Fibroblast of lung (primary cell): ENCODE data around the gene STK32B. TPM values are rescaled to one million over a fixed set of nuclear protein-coding genes. Genes with fewer than 3 reads are reported as not detected.

ENCODE experiments used
- DNase-seq, 2 donors: peaks; one replicate each; pipeline versions ENCODE4 v3.0.0 to v3.0.0-alpha.2; 2010; ENCODE audit warnings: low read depth in 2 of 2
- H2AFZ ChIP-seq: 2 replicates; pipeline ENCODE4 v1.5.1; 2012; ENCODE audit warnings: low read length, control low read depth, inconsistent platforms
- H3K27ac ChIP-seq: 2 replicates; pipeline ENCODE4 v1.5.1; 2011; ENCODE audit warnings: low read length, control low read depth; ENCODE audit not compliant: insufficient read depth
- H3K27me3 ChIP-seq: 2 replicates; pipeline ENCODE4 v1.5.1; 2011; ENCODE audit warnings: mild to moderate bottlenecking, low read length; ENCODE audit not compliant: control insufficient read depth, insufficient read depth
- H3K36me3 ChIP-seq: 2 replicates; pipeline ENCODE4 v1.5.1; 2011; ENCODE audit warnings: low read length; ENCODE audit not compliant: control insufficient read depth, insufficient read depth
- H3K4me1 ChIP-seq: 2 replicates; pipeline ENCODE4 v1.5.1; 2011; ENCODE audit warnings: low read length; ENCODE audit not compliant: control insufficient read depth, insufficient read depth; ENCODE audit errors: extremely low read depth
- H3K4me2 ChIP-seq: 2 replicates; pipeline ENCODE4 v1.5.1; 2011; ENCODE audit warnings: low read length, control low read depth; ENCODE audit not compliant: insufficient read depth; ENCODE audit errors: extremely low read depth
- H3K4me3 ChIP-seq, 4 experiments: fragments of 200-600 bp in 1 of 4; sonication (generic) in 1 of 4; replicated peaks in 1 of 4; 2 replicates each; pipeline ENCODE4 v1.5.1; 2011 to 2016; ENCODE audit warnings: low read length in 4 of 4, low read depth in 3 of 4, mild to moderate bottlenecking in 3 of 4, control low read depth in 2 of 4, inconsistent platforms in 1 of 4, mixed read lengths in 1 of 4; ENCODE audit not compliant: insufficient read depth in 1 of 4; ENCODE audit errors: control extremely low read depth in 1 of 4
- H3K79me2 ChIP-seq: 2 replicates; pipeline ENCODE4 v1.5.1; 2012; ENCODE audit warnings: mild to moderate bottlenecking, low read length, inconsistent platforms; ENCODE audit not compliant: control insufficient read depth, insufficient read depth
- H3K9ac ChIP-seq: 2 replicates; pipeline ENCODE4 v1.5.1; 2011; ENCODE audit warnings: mild to moderate bottlenecking, low read length, control low read depth; ENCODE audit not compliant: insufficient read depth
- H3K9me3 ChIP-seq: 2 replicates; pipeline ENCODE4 v1.5.1; 2012; ENCODE audit warnings: low read depth, low read length; ENCODE audit not compliant: control insufficient read depth, insufficient read depth
- H4K20me1 ChIP-seq: 2 replicates; pipeline ENCODE4 v1.5.1; 2011; ENCODE audit warnings: low read length; ENCODE audit not compliant: control insufficient read depth, insufficient read depth; ENCODE audit errors: extremely low read depth
- EZH2 ChIP-seq: IDR thresholded peaks from 2 replicates; pipeline ENCODE4 v1.5.1; 2012; ENCODE audit warnings: low read length, control low read depth, mild to moderate bottlenecking; ENCODE audit errors: missing control alignments
- polyA plus RNA-seq, 2 donors: library from polyadenylated mRNA; depleted of rRNA in 1 of 2; stranded (reverse) in 1 of 2; unstranded in 1 of 2; fragments of >200 nt; gene quantifications; 2 replicates each; pipeline ENCODE4 v1.2.1, GENCODE V29; 2011 to 2012; ENCODE audit warnings: missing spikeins in 1 of 2
- total RNA-seq: library from RNA; depleted of rRNA; stranded (reverse); fragments of >200 nt; gene quantifications from 2 replicates; pipeline ENCODE4 v1.2.1, GENCODE V29; 2014
- TF ChIP-seq, protein P1 (sequence below), 2 donors: IDR thresholded peaks in 1 of 2; conservative IDR thresholded peaks in 1 of 2; 1 replicate in 1 of 2; 2 replicates in 1 of 2; pipeline ENCODE4 v1.5.1; 2011 to 2012; ENCODE audit warnings: low read length in 2 of 2, control low read depth in 1 of 2, inconsistent platforms in 1 of 2, low read depth in 1 of 2, mild to moderate bottlenecking in 1 of 2

The STK32B gene
- total and polyA plus RNA-seq, 2 donors (not counting 1 experiment from before 2014, with no cell fraction given): 0.50 to 1.4 TPM

DNA sequence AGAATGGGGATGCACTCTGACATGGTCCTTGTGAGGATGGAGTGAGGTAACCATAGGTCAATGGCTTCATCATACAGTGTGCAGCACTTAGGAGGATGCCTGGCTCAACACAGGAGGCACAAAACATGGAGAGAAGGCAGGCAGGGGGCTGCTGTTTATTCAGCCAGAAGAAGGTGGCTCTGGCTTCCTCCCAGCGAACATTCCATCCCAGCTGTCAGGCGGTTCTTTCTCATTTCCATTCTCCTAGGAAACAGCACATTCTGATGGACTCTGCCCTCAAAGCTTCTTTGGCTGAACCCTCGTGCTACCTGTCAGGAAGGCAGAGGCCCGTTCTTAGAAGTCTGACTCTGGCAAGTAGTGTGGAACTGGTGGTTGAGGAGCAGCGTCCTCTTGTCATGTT, 18.6 kb downstream of the STK32B start:
- no peak overlapping the region for H3K9ac ChIP-seq
- no peak overlapping the region for H2AFZ ChIP-seq
- no peak overlapping the region for H3K4me2 ChIP-seq
- DNase-seq: no peak
- no peaks in the 10 kb centered on the region for H3K36me3 ChIP-seq
- H3K4me1 ChIP-seq: no peaks in the 10 kb centered on the region
- H3K27ac ChIP-seq: no peak overlapping the region
- no peaks in the 10 kb centered on the region for H3K79me2 ChIP-seq
- no peak for TF ChIP-seq EZH2
- TF ChIP-seq, protein P1, sequence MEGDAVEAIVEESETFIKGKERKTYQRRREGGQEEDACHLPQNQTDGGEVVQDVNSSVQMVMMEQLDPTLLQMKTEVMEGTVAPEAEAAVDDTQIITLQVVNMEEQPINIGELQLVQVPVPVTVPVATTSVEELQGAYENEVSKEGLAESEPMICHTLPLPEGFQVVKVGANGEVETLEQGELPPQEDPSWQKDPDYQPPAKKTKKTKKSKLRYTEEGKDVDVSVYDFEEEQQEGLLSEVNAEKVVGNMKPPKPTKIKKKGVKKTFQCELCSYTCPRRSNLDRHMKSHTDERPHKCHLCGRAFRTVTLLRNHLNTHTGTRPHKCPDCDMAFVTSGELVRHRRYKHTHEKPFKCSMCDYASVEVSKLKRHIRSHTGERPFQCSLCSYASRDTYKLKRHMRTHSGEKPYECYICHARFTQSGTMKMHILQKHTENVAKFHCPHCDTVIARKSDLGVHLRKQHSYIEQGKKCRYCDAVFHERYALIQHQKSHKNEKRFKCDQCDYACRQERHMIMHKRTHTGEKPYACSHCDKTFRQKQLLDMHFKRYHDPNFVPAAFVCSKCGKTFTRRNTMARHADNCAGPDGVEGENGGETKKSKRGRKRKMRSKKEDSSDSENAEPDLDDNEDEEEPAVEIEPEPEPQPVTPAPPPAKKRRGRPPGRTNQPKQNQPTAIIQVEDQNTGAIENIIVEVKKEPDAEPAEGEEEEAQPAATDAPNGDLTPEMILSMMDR (conservative IDR thresholded peaks at IDR 0.05 in 1 of 2, IDR thresholded peaks at IDR 0.05 in 1 of 2; ENCODE audit: low read depth in 1 of 2, low read length in 2 of 2): no peak
- no peaks in the 10 kb centered on the region for H4K20me1 ChIP-seq
- H3K9me3 ChIP-seq: no peaks in the 10 kb centered on the region
- H3K27me3 ChIP-seq: no peaks in the 10 kb centered on the region
- no peak overlapping the region for H3K4me3 ChIP-seq

DNA sequence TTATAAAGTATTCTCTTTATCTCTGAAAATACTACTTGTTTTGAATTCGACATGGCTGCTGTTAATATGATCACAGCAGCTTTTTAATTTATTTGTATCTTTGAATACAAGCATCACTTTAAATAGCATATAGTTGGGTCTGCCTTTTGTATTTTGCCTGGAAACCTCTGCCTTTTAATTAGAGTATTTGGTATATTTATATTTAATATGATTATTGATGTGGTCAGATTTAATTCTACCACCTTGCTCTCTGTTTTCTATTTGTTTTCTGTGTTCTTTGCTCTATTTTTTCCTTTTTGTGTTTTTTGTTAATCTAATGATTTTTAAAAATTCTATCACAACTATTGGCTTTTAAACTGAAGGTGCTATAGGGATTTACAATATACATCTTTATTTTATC, 21.7 kb downstream of the STK32B start:
- H2AFZ ChIP-seq: no peak overlapping the region
- H3K4me3 ChIP-seq: no peak overlapping the region
- no peak for DNase-seq
- no peaks in the 10 kb centered on the region for H3K27me3 ChIP-seq
- H3K9me3 ChIP-seq: no peaks in the 10 kb centered on the region
- no peak overlapping the region for H3K27ac ChIP-seq
- H3K36me3 ChIP-seq: no peaks in the 10 kb centered on the region
- no peak overlapping the region for H3K9ac ChIP-seq
- no peaks in the 10 kb centered on the region for H3K4me1 ChIP-seq
- H3K79me2 ChIP-seq: no peaks in the 10 kb centered on the region
- TF ChIP-seq EZH2: no peak
- TF ChIP-seq, protein P1 (conservative IDR thresholded peaks at IDR 0.05 in 1 of 2, IDR thresholded peaks at IDR 0.05 in 1 of 2; ENCODE audit: low read depth in 1 of 2, low read length in 2 of 2): no peak
- no peaks in the 10 kb centered on the region for H4K20me1 ChIP-seq
- no peak overlapping the region for H3K4me2 ChIP-seq

DNA sequence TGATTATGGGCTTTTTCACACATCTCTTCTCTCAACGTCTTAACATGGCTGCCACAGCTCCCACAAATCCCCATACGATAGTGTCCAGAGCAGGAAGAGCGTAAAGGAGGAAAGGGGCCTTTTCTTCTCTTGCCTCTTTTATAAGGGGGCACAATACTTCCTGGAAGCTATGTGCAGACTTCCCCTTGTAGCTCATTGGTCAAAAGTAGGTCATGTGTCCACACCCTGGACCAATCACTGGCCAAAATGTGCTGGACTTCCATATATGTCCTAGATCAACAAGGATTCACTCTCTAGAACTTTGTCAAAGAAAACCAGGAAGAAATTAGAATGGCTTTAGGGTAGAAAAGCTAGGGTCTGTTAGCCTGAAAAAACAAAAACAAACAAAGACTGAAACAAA, 26.7 kb downstream of the STK32B start:
- no peak for TF ChIP-seq EZH2
- TF ChIP-seq, protein P1 (conservative IDR thresholded peaks at IDR 0.05 in 1 of 2, IDR thresholded peaks at IDR 0.05 in 1 of 2; ENCODE audit: low read depth in 1 of 2, low read length in 2 of 2): no peak
- H3K4me3 ChIP-seq: no peak overlapping the region
- H3K27me3 ChIP-seq: no peaks in the 10 kb centered on the region
- H3K4me1 ChIP-seq: no peaks in the 10 kb centered on the region
- no peak overlapping the region for H3K4me2 ChIP-seq
- no peaks in the 10 kb centered on the region for H3K36me3 ChIP-seq
- no peak for DNase-seq
- H2AFZ ChIP-seq: no peak overlapping the region
- H3K9ac ChIP-seq: no peak overlapping the region
- H3K9me3 ChIP-seq: no peaks in the 10 kb centered on the region
- H3K27ac ChIP-seq: no peak overlapping the region
- H4K20me1 ChIP-seq: no peaks in the 10 kb centered on the region
- H3K79me2 ChIP-seq: no peaks in the 10 kb centered on the region
